ENCODE results near the gene TCAIM. TPM values are rescaled to one million over a fixed set of nuclear protein-coding genes. Genes with fewer than 3 reads are reported as not detected.
A peak's percentile ranks its signal among the peaks of the same experiment; 100 is the strongest.

The TCAIM gene
- total and polyA plus RNA-seq, 9 of the 15 experiments (the other 6 are each of a cell fraction or from before 2014, with no cell fraction given), result 19.7 to 53.3 (median 36.9) TPM

GRCh38 chr3:44338010-44338827 lies at the start of gene TCAIM (continued):
- TF ChIP-seq, protein P1, sequence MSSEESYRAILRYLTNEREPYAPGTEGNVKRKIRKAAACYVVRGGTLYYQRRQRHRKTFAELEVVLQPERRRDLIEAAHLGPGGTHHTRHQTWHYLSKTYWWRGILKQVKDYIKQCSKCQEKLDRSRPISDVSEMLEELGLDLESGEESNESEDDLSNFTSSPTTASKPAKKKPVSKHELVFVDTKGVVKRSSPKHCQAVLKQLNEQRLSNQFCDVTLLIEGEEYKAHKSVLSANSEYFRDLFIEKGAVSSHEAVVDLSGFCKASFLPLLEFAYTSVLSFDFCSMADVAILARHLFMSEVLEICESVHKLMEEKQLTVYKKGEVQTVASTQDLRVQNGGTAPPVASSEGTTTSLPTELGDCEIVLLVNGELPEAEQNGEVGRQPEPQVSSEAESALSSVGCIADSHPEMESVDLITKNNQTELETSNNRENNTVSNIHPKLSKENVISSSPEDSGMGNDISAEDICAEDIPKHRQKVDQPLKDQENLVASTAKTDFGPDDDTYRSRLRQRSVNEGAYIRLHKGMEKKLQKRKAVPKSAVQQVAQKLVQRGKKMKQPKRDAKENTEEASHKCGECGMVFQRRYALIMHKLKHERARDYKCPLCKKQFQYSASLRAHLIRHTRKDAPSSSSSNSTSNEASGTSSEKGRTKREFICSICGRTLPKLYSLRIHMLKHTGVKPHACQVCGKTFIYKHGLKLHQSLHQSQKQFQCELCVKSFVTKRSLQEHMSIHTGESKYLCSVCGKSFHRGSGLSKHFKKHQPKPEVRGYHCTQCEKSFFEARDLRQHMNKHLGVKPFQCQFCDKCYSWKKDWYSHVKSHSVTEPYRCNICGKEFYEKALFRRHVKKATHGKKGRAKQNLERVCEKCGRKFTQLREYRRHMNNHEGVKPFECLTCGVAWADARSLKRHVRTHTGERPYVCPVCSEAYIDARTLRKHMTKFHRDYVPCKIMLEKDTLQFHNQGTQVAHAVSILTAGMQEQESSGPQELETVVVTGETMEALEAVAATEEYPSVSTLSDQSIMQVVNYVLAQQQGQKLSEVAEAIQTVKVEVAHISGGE (CRISPR knock-in tag; IDR thresholded peaks at IDR 0.05), result peak in 1 of 3 experiments; percentile 74; a peak in 2 of 6 replicates
- TF ChIP-seq HDAC6 (IDR thresholded peaks at IDR 0.05; ENCODE audit: low read depth, low read length), result no peak
- peak; percentile 98 for TF ChIP-seq ZNF592 (IDR thresholded peaks at IDR 0.05)
- TF ChIP-seq SRSF9 (IDR thresholded peaks at IDR 0.05; ENCODE audit: borderline replicate concordance, low read depth, low read length), result no peak
- TF ChIP-seq MAZ (CRISPR knock-in tag; conservative IDR thresholded peaks at IDR 0.05 in 1 of 2, IDR thresholded peaks at IDR 0.05 in 1 of 2), result peak; percentile 96 to 99
- peak; percentile 66 for TF ChIP-seq TBP (optimal IDR thresholded peaks at IDR 0.05; ENCODE audit: low read depth, low read length)
- peak; percentile 28; the same call in 1 of the 2 replicates for TF ChIP-seq THAP12 (CRISPR knock-in tag; IDR thresholded peaks at IDR 0.05)
- TF ChIP-seq, protein P2, sequence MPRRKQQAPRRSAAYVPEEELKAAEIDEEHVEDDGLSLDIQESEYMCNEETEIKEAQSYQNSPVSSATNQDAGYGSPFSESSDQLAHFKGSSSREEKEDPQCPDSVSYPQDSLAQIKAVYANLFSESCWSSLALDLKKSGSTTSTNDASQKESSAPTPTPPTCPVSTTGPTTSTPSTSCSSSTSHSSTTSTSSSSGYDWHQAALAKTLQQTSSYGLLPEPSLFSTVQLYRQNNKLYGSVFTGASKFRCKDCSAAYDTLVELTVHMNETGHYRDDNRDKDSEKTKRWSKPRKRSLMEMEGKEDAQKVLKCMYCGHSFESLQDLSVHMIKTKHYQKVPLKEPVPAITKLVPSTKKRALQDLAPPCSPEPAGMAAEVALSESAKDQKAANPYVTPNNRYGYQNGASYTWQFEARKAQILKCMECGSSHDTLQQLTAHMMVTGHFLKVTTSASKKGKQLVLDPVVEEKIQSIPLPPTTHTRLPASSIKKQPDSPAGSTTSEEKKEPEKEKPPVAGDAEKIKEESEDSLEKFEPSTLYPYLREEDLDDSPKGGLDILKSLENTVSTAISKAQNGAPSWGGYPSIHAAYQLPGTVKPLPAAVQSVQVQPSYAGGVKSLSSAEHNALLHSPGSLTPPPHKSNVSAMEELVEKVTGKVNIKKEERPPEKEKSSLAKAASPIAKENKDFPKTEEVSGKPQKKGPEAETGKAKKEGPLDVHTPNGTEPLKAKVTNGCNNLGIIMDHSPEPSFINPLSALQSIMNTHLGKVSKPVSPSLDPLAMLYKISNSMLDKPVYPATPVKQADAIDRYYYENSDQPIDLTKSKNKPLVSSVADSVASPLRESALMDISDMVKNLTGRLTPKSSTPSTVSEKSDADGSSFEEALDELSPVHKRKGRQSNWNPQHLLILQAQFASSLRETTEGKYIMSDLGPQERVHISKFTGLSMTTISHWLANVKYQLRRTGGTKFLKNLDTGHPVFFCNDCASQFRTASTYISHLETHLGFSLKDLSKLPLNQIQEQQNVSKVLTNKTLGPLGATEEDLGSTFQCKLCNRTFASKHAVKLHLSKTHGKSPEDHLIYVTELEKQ (CRISPR knock-in tag; IDR thresholded peaks at IDR 0.05), result no peak
- 0 out of 2 replicates have a peak, but pooled peaks have one; percentile 37 for TF ChIP-seq ATF1 (CRISPR knock-in tag; IDR thresholded peaks at IDR 0.05)
- peak; percentile 98 for TF ChIP-seq ATF1 (tag; IDR thresholded peaks at IDR 0.05)

Data from K562 (cell line).